GM12875 (cell line): ENCODE measurements around the gene ZNF71.

Source experiments
- H3K4me3 ChIP-seq: one replicate; pipeline ENCODE4 v1.5.1; 2011; ENCODE audit warnings: low read depth, low read length, control low read depth
- CTCF ChIP-seq: IDR thresholded peaks from 2 replicates; pipeline ENCODE4 v1.5.1; 2011; ENCODE audit warnings: low read depth, mild to moderate bottlenecking, control low read depth, inconsistent platforms, low read length, moderate library complexity, borderline replicate concordance; ENCODE audit not compliant: insufficient read depth

Gene ZNF71

GRCh38 chr19:56642711-56643459 lies 47.8 kb downstream of the ZNF71 start, which contains the start of gene SMIM17:
SMIM17 (plus strand) TSS chr19:56643159; CDS start chr19:56645668, 2,509 bp downstream.
- TF ChIP-seq CTCF, result no peak
- H3K4me3 ChIP-seq, result no peak within 1 kb of the TSS

- TF ChIP-seq CTCF, result no peak
- H3K4me3 ChIP-seq, result no peak overlapping the region
Observed at GRCh38 chr19:56643460-56643955, 48.4 kb downstream of the ZNF71 start.

DNA sequence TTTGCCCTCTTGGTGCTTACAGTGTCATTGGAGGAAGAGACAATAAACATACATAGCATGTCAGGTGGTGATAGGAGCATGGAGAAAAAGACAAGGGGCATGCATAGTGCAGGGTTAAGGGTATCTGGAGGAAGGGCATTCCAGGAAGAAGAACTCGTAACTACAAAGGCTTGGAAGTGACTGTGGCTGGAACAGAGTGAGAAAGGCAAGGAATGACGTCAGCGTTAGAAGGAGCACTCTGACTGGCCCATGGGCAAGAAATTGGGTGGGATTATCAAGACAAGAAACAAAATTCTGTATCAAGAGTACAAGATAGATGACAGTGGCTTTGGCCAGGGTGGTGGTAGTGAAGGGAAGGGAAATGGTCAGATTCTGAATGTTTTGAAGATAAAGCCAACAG lies 59.0 kb downstream of the ZNF71 start:
- no peak overlapping the region for H3K4me3 ChIP-seq
- no peak for TF ChIP-seq CTCF

DNA sequence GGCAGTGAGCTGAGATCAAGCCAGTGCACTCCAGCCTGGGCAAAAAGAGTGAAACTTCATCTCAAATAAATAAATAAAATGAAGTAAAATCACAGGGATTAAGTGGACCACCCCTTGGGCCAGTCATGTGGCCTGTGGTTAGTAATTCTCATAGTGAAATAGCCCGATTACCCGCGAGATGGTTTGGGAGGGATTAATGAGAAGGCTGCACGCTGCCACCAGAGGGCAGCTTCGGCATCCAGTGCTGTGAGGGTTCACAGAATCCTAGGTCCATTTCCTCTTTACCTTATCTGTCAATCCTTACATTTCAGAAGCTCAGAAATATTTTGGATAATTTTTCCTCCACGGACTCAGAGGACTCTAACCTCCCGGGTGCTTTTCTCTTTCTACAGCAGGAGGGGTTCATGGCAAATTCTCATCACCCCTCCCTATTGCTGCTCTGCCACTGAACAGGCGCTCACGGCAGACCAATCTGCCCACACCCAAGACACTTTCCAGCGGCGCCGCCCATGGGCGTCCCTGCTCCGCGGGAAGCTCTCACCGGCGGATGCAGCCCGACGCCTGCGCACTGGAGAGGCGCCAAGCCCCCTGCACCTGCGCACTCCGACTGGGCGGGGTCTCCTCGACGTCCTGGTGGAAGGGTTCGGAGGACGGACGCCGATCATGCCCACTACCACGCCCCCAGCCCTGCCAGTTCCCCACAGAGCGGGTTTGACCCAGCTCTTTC lies 65.4 kb downstream of the ZNF71 start:
- H3K4me3 ChIP-seq, result no peak overlapping the region
- no peak for TF ChIP-seq CTCF

- TF ChIP-seq CTCF, result no peak
- no peak overlapping the region for H3K4me3 ChIP-seq
Observed at GRCh38 chr19:56661248-56661647, 66.1 kb downstream of the ZNF71 start.

GRCh38 chr19:56663931-56664500 lies 68.9 kb downstream of the ZNF71 start:
- H3K4me3 ChIP-seq, result no peak overlapping the region
- no peak for TF ChIP-seq CTCF

DNA sequence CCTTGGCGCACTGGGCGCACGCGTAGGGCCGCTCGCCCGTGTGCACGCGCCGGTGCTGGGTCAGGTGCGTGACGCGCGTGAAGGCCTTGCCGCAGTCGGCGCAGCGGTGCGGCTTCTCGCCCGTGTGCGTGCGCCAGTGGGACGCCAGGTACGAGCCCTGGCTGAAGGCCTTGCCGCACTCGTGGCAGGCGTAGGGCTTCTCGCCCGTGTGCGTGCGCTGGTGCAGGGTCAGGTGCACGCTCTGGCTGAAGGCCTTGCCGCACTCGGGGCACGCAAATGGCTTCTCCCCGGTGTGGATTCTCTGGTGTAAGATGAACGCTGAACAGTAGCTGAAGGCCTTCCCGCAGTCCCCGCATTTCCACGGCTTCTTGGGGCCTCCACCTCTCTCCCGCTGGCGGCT lies 69.4 kb downstream of the ZNF71 start:
- no peak for TF ChIP-seq CTCF
- H3K4me3 ChIP-seq, result no peak overlapping the region
